ENCODE measurements around the gene TBC1D9.
A peak's percentile ranks its signal among the peaks of the same experiment; 100 is the strongest.

The TBC1D9 gene

GRCh38 chr4:140729344-140730049 is 26.7 kb downstream of the TBC1D9 start:
- H3K36me3 ChIP-seq (ENCODE audit: control insufficient read depth in 2 of 2, insufficient read depth in 1 of 2, low read length in 2 of 2) = no peaks in the 10 kb centered on the region
- H3K27ac ChIP-seq (ENCODE audit: extremely low read depth, low read depth, low read length) = no peak overlapping the region
- POLR2A ChIA-PET = interaction anchor here (2.0 kb wide), 1 partner anchor 27 kb away, joined by 8 read pairs; the partner anchor contains the start of gene TBC1D9
- CTCF ChIA-PET = no interaction called here
- no peak overlapping the region for H3K4me3 ChIP-seq (ENCODE audit: low read depth, low read length)
- TF ChIP-seq ZNF362 (tag by site-specific recombination; IDR thresholded peaks at IDR 0.05) = 0 out of 2 replicates have a peak, but pooled peaks have one; percentile 40
- TF ChIP-seq ZNF274 (IDR thresholded peaks at IDR 0.05; ENCODE audit: low read length) = no peak
- no peak for TF ChIP-seq ZNF274 (tag by site-specific recombination; IDR thresholded peaks at IDR 0.05; ENCODE audit: borderline replicate concordance)
- H3K9me3 ChIP-seq (ENCODE audit: control insufficient read depth, insufficient read depth, low read depth, low read length) = no peaks in the 10 kb centered on the region
- H3K4me1 ChIP-seq (ENCODE audit: control insufficient read depth, insufficient read depth, low read length) = peaks cover 15% of the 10 kb centered on the region

GRCh38 chr4:140726776-140727500 is 29.2 kb downstream of the TBC1D9 start:
- POLR2A ChIA-PET = no interaction called here

More at GRCh38 chr4:140726776-140727500, 29.2 kb downstream of the TBC1D9 start:
- H3K36me3 ChIP-seq (ENCODE audit: control insufficient read depth in 2 of 2, insufficient read depth in 1 of 2, low read length in 2 of 2) = no peaks in the 10 kb centered on the region
- CTCF ChIA-PET = interaction anchor here (0.7 kb wide), 1 partner anchor 253 kb away, joined by 3 read pairs; no protein-coding TSS in a partner anchor
- TF ChIP-seq FEZF1 (tag by site-specific recombination; IDR thresholded peaks at IDR 0.05) (peak; percentile 59), ZNF843 (tag by site-specific recombination; IDR thresholded peaks at IDR 0.05) (peak; percentile 62), ZNF629 (tag by site-specific recombination; IDR thresholded peaks at IDR 0.05) (peak; percentile 67), OSR2 (tag by site-specific recombination; IDR thresholded peaks at IDR 0.05) (peak; percentile 26; the same call in 1 of the 2 replicates), ZNF138 (tag by site-specific recombination; IDR thresholded peaks at IDR 0.05; ENCODE audit: borderline replicate concordance) (no peak), ZNF114 (tag by site-specific recombination; IDR thresholded peaks at IDR 0.05) (no peak), TSHZ1 (tag by site-specific recombination; IDR thresholded peaks at IDR 0.05; ENCODE audit: borderline replicate concordance) (no peak), SP7 (tag by site-specific recombination; IDR thresholded peaks at IDR 0.05) (peak; percentile 62), ZNF10 (tag by site-specific recombination; IDR thresholded peaks at IDR 0.05) (0 out of 2 replicates have a peak, but pooled peaks have one; percentile 25), SETDB1 (IDR thresholded peaks at IDR 0.05; ENCODE audit: insufficient read length, low read length) (no peak), ZEB2 (tag by site-specific recombination; IDR thresholded peaks at IDR 0.05) (peak; percentile 71), ZNF580 (tag by site-specific recombination; IDR thresholded peaks at IDR 0.05) (0 out of 2 replicates have a peak, but pooled peaks have one; percentile 30), ZSCAN16 (tag by site-specific recombination; IDR thresholded peaks at IDR 0.05) (peak; percentile 63; the same call in 1 of the 2 replicates), CTCF (tag by site-specific recombination; IDR thresholded peaks at IDR 0.05) (no peak), ZNF366 (tag by site-specific recombination; conservative IDR thresholded peaks at IDR 0.05) (0 out of 2 replicates have a peak, but pooled peaks have one; percentile 28), ZXDB (tag by site-specific recombination; IDR thresholded peaks at IDR 0.05) (peak; percentile 47; the same call in 1 of the 2 replicates)
- H3K4me3 ChIP-seq (ENCODE audit: low read depth, low read length) = no peak overlapping the region
- no peak overlapping the region; the same call in 1 of the 2 replicates for H3K27ac ChIP-seq (ENCODE audit: extremely low read depth, low read depth, low read length)
- H3K9me3 ChIP-seq (ENCODE audit: control insufficient read depth, insufficient read depth, low read depth, low read length) = no peaks in the 10 kb centered on the region
- H3K4me1 ChIP-seq (ENCODE audit: control insufficient read depth, insufficient read depth, low read length) = peaks cover 15% of the 10 kb centered on the region

Measured in HEK293 (cell line).